DND-41 (cell line): ENCODE data around the gene EPN2.

Experiments
- ATAC-seq: fragments of 200-7000 bp; cut with Tn5 transposase; 3 replicates; pipeline ENCODE4 v1.9.1; 2021; ENCODE audit warnings: low read depth; ENCODE audit not compliant: insufficient read depth
- DNase-seq: peaks from one replicate; pipeline ENCODE4 v3.0.0-alpha.2; 2020
- H2AFZ ChIP-seq: 2 replicates; pipeline ENCODE4 v1.6.0; 2012; ENCODE audit warnings: low read depth, low read length
- H3K27ac ChIP-seq: 2 replicates; pipeline ENCODE4 v1.5.1; 2012; ENCODE audit warnings: low read length, inconsistent platforms
- H3K27me3 ChIP-seq: fragments of 200-600 bp; sonication (generic); 2 replicates; pipeline ENCODE4 v1.6.0; 2012; ENCODE audit warnings: low read length, mild to moderate bottlenecking, inconsistent platforms; ENCODE audit not compliant: insufficient read depth, poor library complexity
- H3K36me3 ChIP-seq: 2 replicates; pipeline ENCODE4 v1.5.1; 2012; ENCODE audit warnings: low read length, inconsistent platforms; ENCODE audit not compliant: insufficient read depth
- H3K4me1 ChIP-seq: 2 replicates; pipeline ENCODE4 v1.5.1; 2012; ENCODE audit warnings: mild to moderate bottlenecking, low read length; ENCODE audit not compliant: insufficient read depth
- H3K4me2 ChIP-seq: 2 replicates; pipeline ENCODE4 v1.6.0; 2012; ENCODE audit warnings: mild to moderate bottlenecking, moderate library complexity, low read length, inconsistent platforms; ENCODE audit not compliant: insufficient read depth
- H3K4me3 ChIP-seq, 2 experiments: fragments of 200-600 bp in 1 of 2; shearing (Covaris generic) in 1 of 2; 2 replicates each; pipeline ENCODE4 v1.5.1; 2012 to 2016; ENCODE audit warnings: inconsistent platforms in 2 of 2, low read length in 2 of 2, mild to moderate bottlenecking in 2 of 2, low read depth in 1 of 2, moderate library complexity in 1 of 2
- H3K79me2 ChIP-seq: 2 replicates; pipeline ENCODE4 v1.6.0; 2012; ENCODE audit warnings: low read length, inconsistent platforms; ENCODE audit not compliant: insufficient read depth
- H3K9ac ChIP-seq: 2 replicates; pipeline ENCODE4 v1.6.0; 2012; ENCODE audit warnings: low read depth, mild to moderate bottlenecking, inconsistent platforms, low read length, moderate library complexity
- H3K9me3 ChIP-seq: 2 replicates; pipeline ENCODE4 v1.5.1; 2012; ENCODE audit warnings: low read length, moderate library complexity, mild to moderate bottlenecking, inconsistent platforms; ENCODE audit not compliant: insufficient read depth, severe bottlenecking
- H4K20me1 ChIP-seq: 2 replicates; pipeline ENCODE4 v1.6.0; 2012; ENCODE audit warnings: low read length; ENCODE audit not compliant: insufficient read depth
- CTCF ChIP-seq: IDR thresholded peaks from 2 replicates; pipeline ENCODE4 v1.5.1; 2012; ENCODE audit warnings: borderline replicate concordance, low read length, moderate library complexity, mild to moderate bottlenecking; ENCODE audit not compliant: poor library complexity, severe bottlenecking; ENCODE audit errors: extremely low read depth
- EZH2 ChIP-seq: IDR thresholded peaks from 3 replicates; pipeline ENCODE4 v1.6.1; 2012; ENCODE audit warnings: borderline replicate concordance, low read depth, mild to moderate bottlenecking, moderate library complexity, low read length, inconsistent platforms; ENCODE audit not compliant: severe bottlenecking

Gene EPN2

GRCh38 chr17:19294443-19294842 is 57.3 kb downstream of the EPN2 start:
- no peak for DNase-seq
- H3K79me2 ChIP-seq, result no peaks in the 10 kb centered on the region
- H3K4me1 ChIP-seq, result no peaks in the 10 kb centered on the region
- no peak overlapping the region for H3K27ac ChIP-seq
- H3K27me3 ChIP-seq, result peaks cover 41% of the 10 kb centered on the region
- no peak overlapping the region for H3K4me3 ChIP-seq
- no peak for ATAC-seq
- H3K36me3 ChIP-seq, result no peaks in the 10 kb centered on the region
- H3K9me3 ChIP-seq, result no peaks in the 10 kb centered on the region
- H4K20me1 ChIP-seq, result peaks cover 18% of the 10 kb centered on the region
- no peak for TF ChIP-seq CTCF
- TF ChIP-seq EZH2, result no peak
- no peak overlapping the region for H3K4me2 ChIP-seq
- no peak overlapping the region for H3K9ac ChIP-seq
- no peak overlapping the region for H2AFZ ChIP-seq

- Histone ChIP-seq H3K9me3 (no peaks in the 10 kb centered on the region), H2AFZ (no peak overlapping the region), H3K36me3 (no peaks in the 10 kb centered on the region), H3K4me1 (no peaks in the 10 kb centered on the region), H3K27ac (no peak overlapping the region), H3K4me2 (no peak overlapping the region), H3K9ac (no peak overlapping the region), H3K27me3 (peaks cover 44% of the 10 kb centered on the region), H3K4me3 (no peak overlapping the region), H3K79me2 (no peaks in the 10 kb centered on the region), H4K20me1 (peaks cover 18% of the 10 kb centered on the region)
- DNase-seq, result no peak
- TF ChIP-seq CTCF (no peak), EZH2 (no peak)
- ATAC-seq, result no peak
These were observed 58.4 kb downstream of the EPN2 start for GRCh38 chr17:19295473-19296135.

GRCh38 chr17:19296786-19297778 is 59.9 kb downstream of the EPN2 start:
- TF ChIP-seq CTCF (no peak), EZH2 (no peak)
- no peak for ATAC-seq
- H3K9me3 ChIP-seq, result no peaks in the 10 kb centered on the region
- H3K4me3 ChIP-seq, result no peak overlapping the region
- H3K79me2 ChIP-seq, result no peaks in the 10 kb centered on the region
- H3K27me3 ChIP-seq, result peaks cover 44% of the 10 kb centered on the region
- H3K9ac ChIP-seq, result no peak overlapping the region
- H3K27ac ChIP-seq, result no peak overlapping the region
- no peaks in the 10 kb centered on the region for H3K4me1 ChIP-seq
- no peaks in the 10 kb centered on the region for H3K36me3 ChIP-seq
- no peak overlapping the region for H3K4me2 ChIP-seq
- no peak for DNase-seq
- no peak overlapping the region for H2AFZ ChIP-seq
- peaks cover 29% of the 10 kb centered on the region for H4K20me1 ChIP-seq
